PC-9 (cell line): ENCODE measurements around the gene SEMA4B. TPM values are rescaled to one million over a fixed set of nuclear protein-coding genes. Genes with fewer than 3 reads are reported as not detected.

Experiments used
- BruUV-seq: library from RNA; stranded (reverse); fragments of 400-500 nt; replicated peaks from 2 replicates; lab custom pipeline; 2021; lab: Mats Ljungman, UMichigan
- CTCF ChIA-PET: fragments of 300-600 bp; sonication (Branson Sonifier 250); formaldehyde crosslinking; loops from one replicate; lab custom pipeline; 2022; ENCODE audit warnings: antibody characterized with exemption; lab: Charles Lee
- POLR2A ChIA-PET: fragments of 300-600 bp; sonication (Branson Sonifier 250); formaldehyde crosslinking; loops from one replicate; lab custom pipeline; 2022; ENCODE audit warnings: antibody characterized with exemption; ENCODE audit not compliant: unreplicated experiment; lab: Charles Lee
- DNase-seq, 2 experiments: peaks; one replicate each; pipeline versions ENCODE4 v3.0.0 to v3.0.0-alpha.2; 2015 to 2022; ENCODE audit warnings: mixed read lengths in 1 of 2
- H2AFZ ChIP-seq: fragments of 200-600 bp; sonication (generic); 2 replicates; pipeline ENCODE4 v1.8.1; 2017; ENCODE audit warnings: antibody characterized with exemption
- H3F3A ChIP-seq: fragments of 200-600 bp; sonication (generic); 2 replicates; pipeline ENCODE4 v1.8.1; 2017; ENCODE audit warnings: antibody characterized with exemption, mild to moderate bottlenecking, low read depth; ENCODE audit not compliant: insufficient read depth
- H3K27ac ChIP-seq: fragments of 200-600 bp; sonication (generic); 2 replicates; pipeline ENCODE4 v1.6.1; 2016; ENCODE audit warnings: mixed run types
- H3K27me3 ChIP-seq: fragments of 200-600 bp; sonication (generic); 2 replicates; pipeline ENCODE4 v1.6.1; 2016; ENCODE audit warnings: low read depth, mixed run types; ENCODE audit not compliant: insufficient read depth
- H3K36me3 ChIP-seq: fragments of 200-600 bp; sonication (generic); 2 replicates; pipeline ENCODE4 v1.6.1; 2016; ENCODE audit warnings: low read depth, mixed run types
- H3K4me1 ChIP-seq: fragments of 200-600 bp; sonication (generic); replicated peaks from 2 replicates; pipeline ENCODE4 v1.6.1; 2016; ENCODE audit warnings: mixed run types; ENCODE audit not compliant: insufficient read depth
- H3K4me2 ChIP-seq: fragments of 200-600 bp; sonication (generic); 2 replicates; pipeline ENCODE4 v1.6.1; 2017; ENCODE audit warnings: mixed run types
- H3K4me3 ChIP-seq: fragments of 200-600 bp; sonication (generic); 2 replicates; pipeline ENCODE4 v1.6.1; 2016; ENCODE audit warnings: mixed run types
- H3K79me2 ChIP-seq: fragments of 200-600 bp; sonication (generic); 2 replicates; pipeline ENCODE4 v1.6.1; 2017; ENCODE audit warnings: low read depth, mixed run types
- H3K9me2 ChIP-seq: fragments of 200-600 bp; sonication (generic); 2 replicates; pipeline ENCODE4 v1.8.1; 2017; ENCODE audit warnings: mild to moderate bottlenecking; ENCODE audit not compliant: insufficient read depth
- H3K9me3 ChIP-seq: fragments of 200-600 bp; sonication (generic); 2 replicates; pipeline ENCODE4 v1.8.1; 2016; ENCODE audit warnings: low read depth; ENCODE audit not compliant: insufficient read depth
- H4K20me1 ChIP-seq: fragments of 200-600 bp; sonication (generic); 2 replicates; pipeline ENCODE4 v1.8.1; 2017; ENCODE audit not compliant: insufficient read depth
- EZH2 ChIP-seq: fragments of 200-600 bp; sonication (generic); IDR thresholded peaks from 2 replicates; pipeline ENCODE4 v1.8.0; 2017; ENCODE audit warnings: antibody characterized with exemption, low read depth
- intact Hi-C: fragments of 100-400 bp; cut with micrococcal nuclease; formaldehyde crosslinking; loops from one replicate; pipeline ENCODE4 v1.10.0; 2022; ENCODE audit not compliant: unreplicated experiment
- total RNA-seq: library from RNA; stranded (reverse); gene quantifications from 2 replicates; pipeline ENCODE4 v1.2.3, GENCODE V29; 2021
- TF ChIP-seq, protein P1 (sequence below): fragments of 200-600 bp; sonication (generic); conservative IDR thresholded peaks from 2 replicates; pipeline ENCODE4 v1.6.1; 2017; ENCODE audit warnings: mixed run types, antibody characterized with exemption, mild to moderate bottlenecking, moderate library complexity

SEMA4B gene
- total RNA-seq, 1 experiment from 2014 or later, result 70.7 TPM

DNA sequence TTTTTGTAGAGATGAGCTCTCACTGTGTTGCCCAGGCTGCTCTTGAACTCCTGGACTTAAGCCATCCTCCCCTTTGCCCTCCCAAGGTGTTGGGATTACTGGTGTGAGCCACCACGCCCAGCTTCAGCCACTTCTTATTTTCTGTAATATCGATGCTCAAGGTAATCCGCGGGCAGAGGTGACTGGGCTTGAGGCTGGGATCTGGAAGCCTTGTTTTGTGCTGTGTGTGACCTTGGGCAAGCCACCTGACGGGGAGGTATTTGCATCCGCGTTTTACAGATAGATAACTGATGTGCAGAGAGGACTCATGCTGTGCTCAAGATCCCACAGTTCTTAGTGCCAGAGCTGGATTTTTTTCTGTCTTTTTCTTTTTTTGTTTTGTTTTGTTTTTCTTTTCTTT lies 27.8 kb upstream of the SEMA4B start:
- intact Hi-C loops, result no loop called here
- CTCF ChIA-PET, result interaction anchor here (0.6 to 0.7 kb wide), 2 partner anchors 89 to 861 kb away, joined by 8 to 12 read pairs; no protein-coding TSS in a partner anchor
- Histone ChIP-seq H4K20me1 (no peaks in the 10 kb centered on the region), H3K4me3 (no peak overlapping the region), H3K9me2 (no peaks in the 10 kb centered on the region), H3K27me3 (no peaks in the 10 kb centered on the region), H3K4me2 (no peak overlapping the region), H2AFZ (no peak overlapping the region), H3K4me1 (0 out of 2 replicates have a peak, but pooled peaks cover 7% of the 10 kb centered on the region), H3K36me3 (no peaks in the 10 kb centered on the region), H3K79me2 (no peaks in the 10 kb centered on the region), H3F3A (0 out of 2 replicates have a peak, but pooled peaks cover 2% of the 10 kb centered on the region), H3K9me3 (no peaks in the 10 kb centered on the region), H3K27ac (no peak overlapping the region)
- no TSS peak for BruUV-seq
- no peak for DNase-seq
- TF ChIP-seq EZH2, result no peak
- TF ChIP-seq, protein P1, sequence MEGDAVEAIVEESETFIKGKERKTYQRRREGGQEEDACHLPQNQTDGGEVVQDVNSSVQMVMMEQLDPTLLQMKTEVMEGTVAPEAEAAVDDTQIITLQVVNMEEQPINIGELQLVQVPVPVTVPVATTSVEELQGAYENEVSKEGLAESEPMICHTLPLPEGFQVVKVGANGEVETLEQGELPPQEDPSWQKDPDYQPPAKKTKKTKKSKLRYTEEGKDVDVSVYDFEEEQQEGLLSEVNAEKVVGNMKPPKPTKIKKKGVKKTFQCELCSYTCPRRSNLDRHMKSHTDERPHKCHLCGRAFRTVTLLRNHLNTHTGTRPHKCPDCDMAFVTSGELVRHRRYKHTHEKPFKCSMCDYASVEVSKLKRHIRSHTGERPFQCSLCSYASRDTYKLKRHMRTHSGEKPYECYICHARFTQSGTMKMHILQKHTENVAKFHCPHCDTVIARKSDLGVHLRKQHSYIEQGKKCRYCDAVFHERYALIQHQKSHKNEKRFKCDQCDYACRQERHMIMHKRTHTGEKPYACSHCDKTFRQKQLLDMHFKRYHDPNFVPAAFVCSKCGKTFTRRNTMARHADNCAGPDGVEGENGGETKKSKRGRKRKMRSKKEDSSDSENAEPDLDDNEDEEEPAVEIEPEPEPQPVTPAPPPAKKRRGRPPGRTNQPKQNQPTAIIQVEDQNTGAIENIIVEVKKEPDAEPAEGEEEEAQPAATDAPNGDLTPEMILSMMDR, result no peak
- POLR2A ChIA-PET, result interaction anchor here (0.6 to 0.7 kb wide), 2 partner anchors 11 to 41 kb away, joined by 3 to 10 read pairs; no protein-coding TSS in a partner anchor

DNA sequence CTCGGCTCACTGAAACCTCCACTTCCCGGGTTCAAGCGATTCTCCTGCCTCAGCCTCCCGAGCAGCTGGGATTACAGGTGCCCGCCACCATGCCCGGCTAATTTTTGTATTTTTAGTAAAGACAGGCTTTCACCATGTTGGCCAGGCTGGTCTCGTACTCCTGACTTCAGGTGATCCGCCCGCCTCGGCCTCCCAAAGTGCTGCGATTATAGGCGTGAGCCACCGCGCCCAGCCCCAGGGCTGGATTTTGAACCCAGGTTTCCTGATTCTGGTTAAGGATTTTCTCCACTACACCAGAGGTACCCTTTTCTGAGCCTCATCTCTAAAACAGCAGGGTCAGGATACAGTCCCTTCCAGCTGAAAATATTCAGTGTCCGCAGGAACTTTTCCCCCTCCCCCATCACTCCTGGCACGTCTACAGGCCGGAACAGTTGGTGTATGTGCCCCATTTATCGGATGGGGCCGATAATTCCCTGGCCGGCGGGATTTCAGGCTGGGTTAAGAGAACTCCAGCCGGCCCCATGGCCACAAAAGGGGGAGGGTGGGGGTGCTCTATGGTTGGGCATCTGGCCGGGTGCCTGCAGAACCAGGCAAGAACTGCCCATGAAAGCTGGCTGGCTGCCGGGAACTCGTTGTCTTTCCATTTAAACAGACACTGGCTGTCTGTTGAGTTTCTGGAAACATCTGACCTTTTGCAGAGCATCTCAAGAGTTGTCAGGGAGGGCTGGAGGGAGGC lies 26.8 kb upstream of the SEMA4B start:
- POLR2A ChIA-PET, result no interaction called here
- Histone ChIP-seq H3K36me3 (no peaks in the 10 kb centered on the region), H3K4me3 (no peak overlapping the region), H3K27me3 (no peaks in the 10 kb centered on the region), H2AFZ (no peak overlapping the region), H3K9me2 (no peaks in the 10 kb centered on the region), H3K27ac (no peak overlapping the region), H3K9me3 (no peaks in the 10 kb centered on the region), H4K20me1 (no peaks in the 10 kb centered on the region), H3K4me2 (no peak overlapping the region), H3K4me1 (no peaks in the 10 kb centered on the region), H3K79me2 (no peaks in the 10 kb centered on the region), H3F3A (no peaks in the 10 kb centered on the region)
- TF ChIP-seq, protein P1, result no peak
- no peak for TF ChIP-seq EZH2
- DNase-seq, result no peak
- BruUV-seq, result no TSS peak
- intact Hi-C loops, result no loop called here
- CTCF ChIA-PET, result interaction anchor here (0.6 kb wide), 1 partner anchor 862 kb away, joined by 12 read pairs; no protein-coding TSS in a partner anchor

DNA sequence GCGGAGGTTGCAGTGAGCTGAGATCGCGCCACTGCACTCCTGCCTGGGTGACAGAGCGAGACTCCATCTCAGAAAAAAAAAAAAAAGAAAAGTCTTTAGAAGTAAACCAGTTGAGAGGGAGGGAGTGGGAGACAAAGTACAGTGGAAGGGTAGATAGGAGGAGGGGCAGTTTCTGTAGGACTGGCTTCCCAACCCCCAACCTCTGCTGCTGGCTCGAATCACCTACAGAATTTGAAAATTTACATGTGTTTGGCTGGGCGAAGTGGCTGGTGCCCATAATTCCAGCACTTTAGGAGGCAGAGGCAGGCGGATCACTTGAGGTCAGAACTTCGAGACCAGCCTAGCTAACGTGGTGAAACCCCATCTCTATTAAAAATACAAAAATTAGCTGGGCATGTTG lies 24.1 kb upstream of the SEMA4B start:
- intact Hi-C loops, result no loop called here
- CTCF ChIA-PET, result no interaction called here

More for the DNA sequence above, 24.1 kb upstream of the SEMA4B start:
- BruUV-seq, result no TSS peak
- Histone ChIP-seq H3K4me1 (no peaks in the 10 kb centered on the region), H3K27ac (no peak overlapping the region), H3K9me3 (no peaks in the 10 kb centered on the region), H2AFZ (no peak overlapping the region), H3K9me2 (no peaks in the 10 kb centered on the region), H3K27me3 (no peaks in the 10 kb centered on the region), H4K20me1 (no peaks in the 10 kb centered on the region), H3K36me3 (no peaks in the 10 kb centered on the region), H3K4me3 (no peak overlapping the region), H3K4me2 (no peak overlapping the region), H3K79me2 (no peaks in the 10 kb centered on the region), H3F3A (no peaks in the 10 kb centered on the region; the same call in 1 of the 2 replicates)
- TF ChIP-seq, protein P1, result no peak
- TF ChIP-seq EZH2, result no peak
- POLR2A ChIA-PET, result no interaction called here
- no peak for DNase-seq
